ENCODE data around the gene C1orf50. TPM values are rescaled to one million over a fixed set of nuclear protein-coding genes. Genes with fewer than 3 reads are reported as not detected.

Gene C1orf50
- total RNA-seq, 6 donors from 2014 or later, result 0.55 to 7.4 (median 2.5) TPM

GRCh38 chr1:42742617-42743316 lies 24.3 kb upstream of the C1orf50 start:
- WGBS, 2 donors, result 82 to 88% methylated on average over 9 of the region's 9 CpGs
- no peak for ATAC-seq (ENCODE audit: low FRiP score in 2 of 2)
- Histone ChIP-seq H3K36me3 (peaks cover 10 to 23% (median 15%) of the 10 kb centered on the region in 4 donors), H3K27me3 (no peaks in the 10 kb centered on the region), H3K27ac (no peak overlapping the region), H3K4me3 (no peak overlapping the region), H3K9me3 (no peaks in the 10 kb centered on the region), H3K4me1 (no peaks in the 10 kb centered on the region)
- DNase-seq, result no peak
- TF ChIP-seq EP300 (IDR thresholded peaks at IDR 0.05) (no peak), POLR2A (IDR thresholded peaks at IDR 0.05) (no peak), POLR2AphosphoS5 (IDR thresholded peaks at IDR 0.05) (no peak), CTCF (IDR thresholded peaks at IDR 0.05) (no peak)

- no peak for DNase-seq
- ATAC-seq (ENCODE audit: low FRiP score in 2 of 2), result no peak
- no peaks in the 10 kb centered on the region for H3K9me3 ChIP-seq
Observed at GRCh38 chr1:42743317-42744147, 23.5 kb upstream of the C1orf50 start.

GRCh38 chr1:42744148-42744413 lies 23.0 kb upstream of the C1orf50 start:
- H3K4me1 ChIP-seq, result no peaks in the 10 kb centered on the region
- 92 to 95% methylated on average over 9 of the region's 9 CpGs for WGBS, 2 donors
- no peak for TF ChIP-seq POLR2A (IDR thresholded peaks at IDR 0.05)
- no peak for TF ChIP-seq EP300 (IDR thresholded peaks at IDR 0.05)
- no peak for TF ChIP-seq POLR2AphosphoS5 (IDR thresholded peaks at IDR 0.05)
- no peak for TF ChIP-seq CTCF (IDR thresholded peaks at IDR 0.05)
- H3K27me3 ChIP-seq, result no peaks in the 10 kb centered on the region
- peaks cover 10 to 36% (median 18%) of the 10 kb centered on the region in 4 donors for H3K36me3 ChIP-seq
- H3K27ac ChIP-seq, result no peak overlapping the region
- ATAC-seq (ENCODE audit: low FRiP score in 2 of 2) (no peak), DNase-seq (no peak)
- no peaks in the 10 kb centered on the region for H3K9me3 ChIP-seq
- H3K4me3 ChIP-seq, result no peak overlapping the region

More at GRCh38 chr1:42743317-42744147, 23.5 kb upstream of the C1orf50 start:
- WGBS, 2 donors, result 75 to 87% methylated on average over 21 of the region's 21 CpGs
- Histone ChIP-seq H3K4me1 (no peaks in the 10 kb centered on the region), H3K36me3 (peaks cover 10 to 31% (median 17%) of the 10 kb centered on the region in 4 donors), H3K27ac (no peak overlapping the region), H3K27me3 (no peaks in the 10 kb centered on the region), H3K4me3 (no peak overlapping the region)
- TF ChIP-seq POLR2A (IDR thresholded peaks at IDR 0.05) (no peak), EP300 (IDR thresholded peaks at IDR 0.05) (no peak)

GRCh38 chr1:42745851-42746250 lies 21.2 kb upstream of the C1orf50 start:
- no peak overlapping the region for H3K4me3 ChIP-seq
- ATAC-seq (ENCODE audit: low FRiP score in 2 of 2) (no peak), DNase-seq (no peak)
- H3K9me3 ChIP-seq, result no peaks in the 10 kb centered on the region
- no peaks in the 10 kb centered on the region for H3K4me1 ChIP-seq
- WGBS, 2 donors, result 90 to 93% methylated on average over 8 of the region's 8 CpGs
- H3K27ac ChIP-seq, result no peak overlapping the region
- peaks cover 15 to 50% (median 30%) of the 10 kb centered on the region in 4 donors for H3K36me3 ChIP-seq
- TF ChIP-seq EP300 (IDR thresholded peaks at IDR 0.05) (no peak), CTCF (IDR thresholded peaks at IDR 0.05) (no peak), POLR2A (IDR thresholded peaks at IDR 0.05) (no peak), POLR2AphosphoS5 (IDR thresholded peaks at IDR 0.05) (no peak)
- no peaks in the 10 kb centered on the region for H3K27me3 ChIP-seq

DNA sequence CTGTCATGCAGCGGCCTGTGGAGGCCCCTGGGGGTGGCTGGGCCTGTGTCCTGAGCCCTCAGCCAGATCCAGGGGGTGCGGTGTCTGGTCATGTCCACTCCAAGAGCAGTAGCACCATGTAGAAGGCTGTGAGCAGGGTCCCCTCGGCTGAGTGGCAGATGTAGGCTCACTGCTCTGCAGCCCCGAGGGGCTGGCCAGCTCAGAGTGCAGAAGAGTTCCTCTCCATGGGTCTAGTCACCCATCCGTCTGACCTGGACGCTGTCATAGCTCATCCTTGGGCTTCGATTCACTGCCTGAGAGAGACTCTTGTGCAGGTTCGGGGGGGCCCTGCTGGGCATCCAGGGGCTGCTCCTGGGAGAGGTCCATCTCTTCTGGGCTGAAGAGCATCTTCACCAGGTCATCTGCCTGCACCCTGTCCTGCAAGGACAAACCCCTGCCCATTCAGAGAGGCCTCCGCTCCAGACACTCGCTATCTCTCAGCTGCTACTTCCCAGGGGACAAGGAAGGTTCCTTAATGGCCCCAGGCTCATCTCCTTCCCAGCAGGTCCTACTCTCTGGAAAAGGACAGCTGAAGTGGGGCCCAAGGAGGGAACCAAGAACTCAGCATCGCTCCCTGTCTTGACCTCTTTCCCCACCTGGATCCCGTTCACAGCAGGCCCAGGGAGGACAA lies 20.5 kb upstream of the C1orf50 start:
- TF ChIP-seq EP300 (IDR thresholded peaks at IDR 0.05) (no peak), CTCF (IDR thresholded peaks at IDR 0.05) (no peak), POLR2AphosphoS5 (IDR thresholded peaks at IDR 0.05) (no peak), POLR2A (IDR thresholded peaks at IDR 0.05) (no peak)
- Histone ChIP-seq H3K9me3 (no peaks in the 10 kb centered on the region), H3K4me3 (no peak overlapping the region), H3K27ac (no peak overlapping the region), H3K4me1 (no peaks in the 10 kb centered on the region), H3K27me3 (no peaks in the 10 kb centered on the region), H3K36me3 (peaks cover 15 to 51% (median 31%) of the 10 kb centered on the region in 4 donors)
- 94 to 95% methylated on average over 7 to 12 of the region's 12 CpGs for WGBS, 2 donors
- DNase-seq (peak in 1 of 2 donors; percentile 36), ATAC-seq (ENCODE audit: low FRiP score in 2 of 2) (no peak)

Data from upper lobe of left lung (tissue), 6 donors.